ENCODE results near the gene ATP6V0C.

ATP6V0C gene

DNA sequence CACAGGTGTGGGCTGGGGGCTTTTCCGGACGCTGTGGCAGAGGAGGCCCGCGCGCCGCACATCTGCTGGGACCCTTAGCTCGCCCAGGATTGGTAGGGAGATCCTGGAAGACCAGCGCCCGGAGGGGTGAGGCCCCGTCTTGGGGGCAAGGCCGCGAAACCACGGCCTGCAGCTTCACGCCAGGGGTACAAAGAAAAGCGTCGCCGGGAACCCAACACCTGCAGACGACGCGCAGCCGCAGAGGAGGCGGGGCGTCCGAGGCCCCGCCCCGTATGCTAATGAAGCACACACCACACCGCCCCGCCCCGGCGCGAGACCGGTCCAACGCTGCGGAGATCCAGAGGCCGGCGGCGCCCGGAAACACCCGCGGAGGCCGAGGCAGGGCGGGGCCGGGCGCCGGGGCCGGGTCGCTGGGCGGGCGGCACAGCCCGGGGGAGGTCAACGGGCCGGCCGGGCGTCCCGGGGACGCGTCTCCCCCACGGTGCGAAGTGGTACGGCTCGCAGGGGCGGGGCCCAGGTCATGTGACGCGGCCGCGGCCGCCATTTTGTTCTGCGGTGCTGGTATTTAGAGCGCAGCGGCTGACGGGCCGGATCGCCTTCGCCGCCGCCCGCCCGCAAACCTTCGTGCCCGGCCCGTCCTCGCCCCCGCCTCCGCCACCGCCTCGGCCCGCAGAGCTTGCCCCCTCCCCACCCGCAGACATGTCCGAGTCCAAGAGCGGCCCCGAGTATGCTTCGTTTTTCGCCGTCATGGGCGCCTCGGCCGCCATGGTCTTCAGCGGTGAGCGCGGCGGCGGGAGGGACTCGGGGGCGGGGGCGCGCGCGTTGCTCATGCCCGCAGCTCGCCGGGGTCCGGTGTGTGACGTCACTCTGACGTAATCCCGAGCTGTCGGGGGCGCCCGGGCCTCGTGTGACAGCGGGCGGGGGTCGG, at the start of gene ATP6V0C:
Gene ATP6V0C (plus strand): TSS at position 548 of the 928 bp plus-strand sequence. CDS start 152 bp downstream, at position 700.
- TF ChIP-seq, protein P1, sequence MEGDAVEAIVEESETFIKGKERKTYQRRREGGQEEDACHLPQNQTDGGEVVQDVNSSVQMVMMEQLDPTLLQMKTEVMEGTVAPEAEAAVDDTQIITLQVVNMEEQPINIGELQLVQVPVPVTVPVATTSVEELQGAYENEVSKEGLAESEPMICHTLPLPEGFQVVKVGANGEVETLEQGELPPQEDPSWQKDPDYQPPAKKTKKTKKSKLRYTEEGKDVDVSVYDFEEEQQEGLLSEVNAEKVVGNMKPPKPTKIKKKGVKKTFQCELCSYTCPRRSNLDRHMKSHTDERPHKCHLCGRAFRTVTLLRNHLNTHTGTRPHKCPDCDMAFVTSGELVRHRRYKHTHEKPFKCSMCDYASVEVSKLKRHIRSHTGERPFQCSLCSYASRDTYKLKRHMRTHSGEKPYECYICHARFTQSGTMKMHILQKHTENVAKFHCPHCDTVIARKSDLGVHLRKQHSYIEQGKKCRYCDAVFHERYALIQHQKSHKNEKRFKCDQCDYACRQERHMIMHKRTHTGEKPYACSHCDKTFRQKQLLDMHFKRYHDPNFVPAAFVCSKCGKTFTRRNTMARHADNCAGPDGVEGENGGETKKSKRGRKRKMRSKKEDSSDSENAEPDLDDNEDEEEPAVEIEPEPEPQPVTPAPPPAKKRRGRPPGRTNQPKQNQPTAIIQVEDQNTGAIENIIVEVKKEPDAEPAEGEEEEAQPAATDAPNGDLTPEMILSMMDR (IDR thresholded peaks at IDR 0.05; ENCODE audit: low read depth, low read length): no peak
- peak within 1 kb of the TSS; percentile 92 for H3K4me3 ChIP-seq (ENCODE audit: low read depth, low read length)

DNA sequence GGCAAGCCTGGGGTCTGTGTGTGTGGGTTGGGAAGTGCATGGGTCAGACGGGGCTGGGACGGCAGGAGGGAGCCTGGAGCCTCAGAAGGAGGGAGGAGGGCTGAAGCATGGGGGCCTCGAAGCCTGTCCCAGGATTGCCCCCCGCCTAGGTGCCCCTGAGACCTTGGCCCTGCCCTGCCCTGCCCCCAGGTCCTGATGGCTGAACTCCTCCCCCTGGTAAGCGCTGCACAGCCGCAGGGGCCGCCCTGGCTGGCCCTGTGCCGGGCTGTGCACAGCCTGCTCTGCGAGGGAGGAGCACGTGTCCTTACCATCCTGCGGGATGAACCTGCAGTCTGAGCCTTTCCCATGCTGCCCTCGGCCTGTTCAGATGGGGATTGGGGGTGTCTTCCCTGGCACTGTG, 49.4 kb upstream of the ATP6V0C start:
- TF ChIP-seq, protein P1 (IDR thresholded peaks at IDR 0.05; ENCODE audit: low read depth, low read length): no peak
- no peak overlapping the region for H3K4me3 ChIP-seq (ENCODE audit: low read depth, low read length)

DNA sequence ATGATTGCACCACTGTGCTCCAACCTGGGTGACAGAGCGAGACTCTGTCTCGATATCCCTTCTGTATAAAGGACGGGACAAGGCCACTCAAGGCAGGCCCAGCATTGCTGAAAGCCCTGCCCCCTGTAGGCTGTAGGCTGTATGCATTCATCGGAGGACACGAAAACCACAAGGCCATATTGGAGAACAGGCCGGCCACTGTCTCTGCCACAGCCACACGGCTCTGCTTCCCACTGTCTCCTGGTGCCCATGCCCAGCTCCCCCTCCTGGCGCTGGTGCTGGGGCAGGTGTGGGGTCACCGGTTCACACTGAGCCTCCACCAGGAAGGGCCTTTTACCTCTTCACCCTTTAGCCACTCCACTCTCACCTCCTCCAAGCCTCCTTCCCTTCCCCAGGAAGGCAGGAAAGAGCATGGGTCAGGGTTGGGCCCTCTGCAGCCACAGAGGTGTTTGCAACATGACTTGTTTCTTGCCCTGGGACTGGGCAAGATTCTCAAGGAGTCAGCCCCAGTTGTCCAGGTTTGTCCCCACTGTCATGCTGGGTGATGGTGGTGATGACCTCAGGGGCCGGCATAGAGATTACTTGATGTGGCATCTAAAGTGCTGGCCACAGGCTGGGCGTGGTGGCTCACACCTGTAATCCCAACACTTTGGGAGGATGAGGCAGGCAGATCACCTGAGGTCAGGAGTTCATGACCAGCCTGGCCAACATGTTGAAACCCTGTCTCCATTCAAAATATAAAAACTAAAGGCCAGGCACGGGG, 47.9 kb upstream of the ATP6V0C start:
- TF ChIP-seq, protein P1 (IDR thresholded peaks at IDR 0.05; ENCODE audit: low read depth, low read length): no peak
- H3K4me3 ChIP-seq (ENCODE audit: low read depth, low read length): no peak overlapping the region

DNA sequence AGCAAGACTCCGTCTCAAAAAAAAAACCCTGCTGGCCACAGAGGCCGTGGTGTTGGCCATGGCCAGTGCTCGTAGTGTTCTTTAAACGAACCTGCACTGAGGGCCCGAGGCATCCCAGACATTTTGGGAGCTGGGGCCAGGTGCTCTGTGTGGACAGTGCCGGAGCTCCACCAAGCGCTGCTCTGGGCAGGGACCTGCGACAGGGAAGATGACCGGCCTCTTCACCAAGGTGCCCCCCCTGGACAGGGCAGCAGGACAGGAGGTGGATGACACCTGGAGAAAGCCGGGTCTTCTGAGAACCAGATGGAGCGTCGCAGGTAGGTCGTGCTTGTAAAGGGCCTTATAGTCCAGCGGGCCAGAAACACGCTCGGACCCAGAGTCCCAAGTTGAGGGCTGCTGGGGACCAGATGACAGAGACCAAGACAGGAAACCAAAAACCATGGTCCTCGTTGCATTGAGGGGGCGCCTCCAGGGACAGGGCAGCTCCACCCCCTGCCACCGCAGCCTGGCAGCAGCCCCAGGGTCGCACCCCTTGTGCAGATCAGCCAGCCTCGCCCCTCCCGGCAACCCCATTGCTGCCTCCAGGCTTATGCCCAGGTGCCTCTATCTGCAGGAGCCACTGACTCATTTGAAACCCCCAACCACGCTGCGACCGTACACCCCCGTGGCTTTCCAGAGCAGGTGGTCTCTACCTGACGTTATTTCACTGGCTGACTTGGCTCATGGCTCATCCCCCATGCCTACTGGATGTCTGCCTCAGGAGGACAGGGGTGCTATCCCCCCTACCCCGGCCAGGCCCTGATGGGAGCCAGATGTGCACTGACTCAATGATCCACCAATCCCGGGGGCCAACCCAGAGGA, 46.9 kb upstream of the ATP6V0C start:
- peak overlapping the region; percentile 51; the same call in 1 of the 2 replicates for H3K4me3 ChIP-seq (ENCODE audit: low read depth, low read length)

DNA sequence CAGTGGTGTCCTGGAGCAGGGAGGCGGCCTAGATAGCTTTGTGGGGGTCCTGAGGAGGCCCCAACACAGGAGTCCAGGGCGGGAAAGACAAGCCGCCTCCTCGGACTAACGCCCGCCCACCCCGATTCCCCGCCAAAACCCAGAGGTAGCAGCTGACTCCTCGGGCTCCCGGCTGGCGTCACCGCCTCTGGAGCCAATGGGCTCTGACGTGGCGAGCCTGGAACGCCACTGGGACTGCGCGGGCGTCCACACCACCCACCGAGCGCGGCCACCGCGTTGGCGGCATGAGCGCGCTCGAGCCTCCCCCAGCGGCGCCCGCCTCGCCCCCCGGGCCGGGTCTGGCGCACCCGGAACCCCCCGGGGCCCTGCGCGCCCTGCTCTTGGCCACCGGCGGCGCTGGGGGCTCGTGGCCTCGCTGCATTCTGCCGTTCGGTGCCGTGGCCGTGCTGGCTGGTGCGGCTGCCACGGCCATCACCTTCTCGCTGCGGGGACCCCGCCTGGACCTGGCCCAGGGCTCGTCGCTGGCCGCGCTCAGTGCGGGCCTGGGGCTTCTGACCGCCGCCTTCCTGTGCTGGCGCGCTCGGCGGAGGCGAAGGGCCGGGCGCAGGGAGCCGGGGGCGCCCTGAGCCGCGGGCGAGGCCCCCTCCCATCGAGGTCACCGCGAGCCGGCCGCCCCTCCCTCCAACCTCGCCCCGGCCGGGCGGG, 46.1 kb upstream of the ATP6V0C start:
- peak overlapping the region; percentile 51 for H3K4me3 ChIP-seq (ENCODE audit: low read depth, low read length)
- TF ChIP-seq, protein P1 (IDR thresholded peaks at IDR 0.05; ENCODE audit: low read depth, low read length): no peak

More for the DNA sequence above, 46.9 kb upstream of the ATP6V0C start:
- TF ChIP-seq, protein P1 (IDR thresholded peaks at IDR 0.05; ENCODE audit: low read depth, low read length): no peak

DNA sequence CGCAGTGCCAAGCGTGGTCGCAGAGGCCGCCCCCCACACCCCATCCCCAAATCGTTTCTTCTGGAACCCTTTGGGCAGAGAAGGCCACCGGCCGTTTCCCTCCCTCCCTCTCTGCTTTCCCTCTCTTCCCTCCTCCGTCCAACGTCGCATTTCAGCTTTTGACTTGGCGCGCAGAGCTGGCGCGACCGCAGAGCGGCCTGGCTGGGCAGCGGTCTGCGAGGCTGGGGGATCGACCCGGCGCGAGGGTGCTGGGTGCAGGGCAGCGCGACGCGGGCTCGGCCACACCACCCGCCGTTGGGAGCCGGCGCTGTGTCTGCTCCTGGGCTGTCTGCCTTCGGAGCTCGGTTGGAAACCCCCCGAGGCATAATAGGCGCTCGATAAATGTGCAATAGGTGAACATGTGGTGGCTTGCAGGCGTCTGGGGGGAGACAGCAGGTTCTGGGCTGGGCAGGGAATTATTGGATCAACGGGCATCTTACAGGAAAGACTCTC, 45.5 kb upstream of the ATP6V0C start:
- peak overlapping the region; percentile 51 for H3K4me3 ChIP-seq (ENCODE audit: low read depth, low read length)
- TF ChIP-seq, protein P1 (IDR thresholded peaks at IDR 0.05; ENCODE audit: low read depth, low read length): no peak

Data from WI38 (cell line).